GM23248 (cell line): Measurements from ENCODE around the gene TOMM70. TPM values are rescaled to one million over a fixed set of nuclear protein-coding genes. Genes with fewer than 3 reads are reported as not detected.
"Not testable (repeated sequence)": the region's sequence is repeated elsewhere in the genome, so short reads cannot be mapped to it uniquely, and the experiment has no call there.

Source experiments
- DNase-seq: peaks from one replicate; pipeline ENCODE4 v3.0.0-alpha.2; 2015
- H2AFZ ChIP-seq: fragments of 200-600 bp; sonication (generic); 2 replicates; pipeline ENCODE4 v1.6.1; 2016; ENCODE audit warnings: antibody characterized with exemption
- H3F3A ChIP-seq: fragments of 200-600 bp; sonication (generic); 2 replicates; pipeline ENCODE4 v1.6.1; 2016; ENCODE audit warnings: mild to moderate bottlenecking, antibody characterized with exemption, mixed run types; ENCODE audit not compliant: insufficient read depth
- H3K27ac ChIP-seq: fragments of 200-600 bp; sonication (generic); 2 replicates; pipeline ENCODE4 v1.5.1; 2016; ENCODE audit warnings: mild to moderate bottlenecking
- H3K27me3 ChIP-seq: fragments of 200-600 bp; sonication (generic); replicated peaks from 2 replicates; pipeline ENCODE4 v1.6.1; 2016; ENCODE audit warnings: mild to moderate bottlenecking; ENCODE audit not compliant: insufficient read depth
- H3K36me3 ChIP-seq: fragments of 200-600 bp; sonication (generic); 2 replicates; pipeline ENCODE4 v1.6.1; 2016; ENCODE audit warnings: low read depth, mild to moderate bottlenecking
- H3K4me1 ChIP-seq: fragments of 200-600 bp; sonication (generic); 2 replicates; pipeline ENCODE4 v1.6.1; 2016; ENCODE audit warnings: mild to moderate bottlenecking; ENCODE audit not compliant: insufficient read depth
- H3K4me2 ChIP-seq: fragments of 200-600 bp; sonication (generic); one replicate; pipeline ENCODE4 v1.6.1; 2016; ENCODE audit warnings: mild to moderate bottlenecking; ENCODE audit not compliant: unreplicated experiment
- H3K4me3 ChIP-seq: fragments of 200-600 bp; sonication (generic); 2 replicates; pipeline ENCODE4 v1.5.1; 2016; ENCODE audit warnings: mild to moderate bottlenecking
- H3K79me2 ChIP-seq: fragments of 200-600 bp; sonication (generic); 2 replicates; pipeline ENCODE4 v1.6.1; 2016; ENCODE audit warnings: mild to moderate bottlenecking; ENCODE audit not compliant: insufficient read depth
- H3K9ac ChIP-seq: fragments of 200-600 bp; sonication (generic); 2 replicates; pipeline ENCODE4 v1.6.1; 2016; ENCODE audit warnings: mild to moderate bottlenecking
- H3K9me2 ChIP-seq: fragments of 200-600 bp; sonication (generic); 2 replicates; pipeline ENCODE4 v1.6.1; 2016; ENCODE audit warnings: mixed run types, mild to moderate bottlenecking, moderate library complexity; ENCODE audit not compliant: insufficient read depth
- H3K9me3 ChIP-seq: fragments of 200-600 bp; sonication (generic); one replicate; pipeline ENCODE4 v1.6.1; 2017; ENCODE audit warnings: low read depth
- H4K20me1 ChIP-seq: fragments of 200-600 bp; sonication (generic); 2 replicates; pipeline ENCODE4 v1.6.0; 2016; ENCODE audit not compliant: insufficient read depth
- EZH2 ChIP-seq: fragments of 200-600 bp; sonication (generic); IDR thresholded peaks from 2 replicates; pipeline ENCODE4 v1.6.1; 2018; ENCODE audit warnings: antibody characterized with exemption, mild to moderate bottlenecking; ENCODE audit not compliant: insufficient read depth, poor library complexity, severe bottlenecking
- EZH2phosphoT487 ChIP-seq: fragments of 200-600 bp; sonication (generic); IDR thresholded peaks from 2 replicates; pipeline ENCODE4 v1.6.1; 2018; ENCODE audit warnings: antibody characterized with exemption, moderate library complexity, mild to moderate bottlenecking, low read depth; ENCODE audit not compliant: insufficient read depth
- WGBS, 2 experiments: methylation state at CpG; one replicate each; pipeline ENCODE4 v1.1.6; 2015 to 2017; ENCODE audit warnings: low lambda C conversion rate in 2 of 2, low coverage in 1 of 2; ENCODE audit errors: missing lambda C conversion rate in 2 of 2; 5-methylcytosine and 5-hydroxymethylcytosine counted together
- in situ Hi-C: fragments of 300-500 bp; cut with MboI; formaldehyde crosslinking; loops from 2 replicates; pipeline ENCODE4 v1.15.0; 2020
- polyA plus RNA-seq: library from polyadenylated mRNA; unstranded; fragments of >200 nt; fragmentation: Nextera tagmentation; extraction: Ambion mirVana; gene quantifications from 2 replicates; pipeline ENCODE4 v1.2.1, GENCODE V29; 2016
- total RNA-seq: library from RNA; depleted of rRNA; stranded (reverse); fragments of >200 nt; shearing (Covaris generic); gene quantifications from 2 replicates; pipeline ENCODE4 v1.2.3, GENCODE V29; 2014

TOMM70 gene
- total and polyA plus RNA-seq, 2 experiments from 2014 or later: 21.5 to 50.7 TPM

DNA sequence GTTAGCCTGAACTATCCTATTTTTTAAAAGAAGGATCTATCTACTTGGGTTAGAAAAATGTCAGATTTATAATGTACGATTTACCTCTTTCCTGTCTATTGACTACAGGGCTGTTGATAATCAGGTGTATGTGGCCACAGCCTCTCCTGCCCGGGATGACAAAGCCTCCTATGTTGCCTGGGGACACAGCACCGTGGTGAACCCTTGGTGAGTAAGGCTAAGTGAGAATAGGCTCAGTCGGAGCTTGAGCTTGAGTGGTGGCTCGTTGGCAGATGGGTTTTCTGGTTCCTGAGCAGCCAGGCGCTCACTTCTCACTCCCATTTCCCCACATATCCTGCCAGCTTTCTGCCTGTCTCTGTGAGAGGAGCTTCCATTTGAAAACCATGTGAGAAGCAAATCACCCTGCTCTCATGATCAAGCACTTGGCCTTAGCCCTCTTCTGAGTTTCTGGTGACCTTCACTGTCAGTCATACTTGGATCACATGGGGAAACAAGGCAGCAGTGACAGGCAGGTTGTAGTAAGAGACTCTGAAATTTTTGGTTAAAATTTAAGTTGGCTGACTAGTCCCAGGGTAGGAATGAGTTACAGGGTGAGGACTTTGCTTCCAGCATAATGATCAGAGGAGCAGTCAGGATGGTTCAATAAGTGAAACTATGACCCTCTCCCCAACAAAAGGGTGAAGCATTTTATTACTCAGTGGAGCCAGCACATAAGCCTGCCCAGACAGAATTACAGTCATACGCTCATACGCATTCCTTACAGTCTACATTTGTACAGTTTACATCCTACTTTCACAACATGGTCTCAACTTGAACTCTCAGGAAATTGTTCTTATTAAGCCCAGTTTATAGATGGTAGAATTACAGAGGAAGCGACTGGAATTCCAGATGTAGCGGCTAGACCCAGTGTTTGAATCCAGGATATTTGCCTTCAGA, 48.3 kb downstream of the TOMM70 start:
- 0 out of 2 replicates have a peak, but pooled peaks cover 16% of the 10 kb centered on the region for H3K36me3 ChIP-seq
- H3K27ac ChIP-seq: no peak overlapping the region
- 84% methylated on average over 10 of the region's 10 CpGs for WGBS, 2 experiments
- no peak overlapping the region for H2AFZ ChIP-seq
- H3K9me2 ChIP-seq: no peaks in the 10 kb centered on the region
- no peak for TF ChIP-seq EZH2
- no peak for TF ChIP-seq EZH2phosphoT487
- no peaks in the 10 kb centered on the region for H3K4me1 ChIP-seq
- no peak overlapping the region for H3K9ac ChIP-seq
- no peak overlapping the region for H3K4me2 ChIP-seq
- DNase-seq: peak; percentile 35
- H3F3A ChIP-seq: no peaks in the 10 kb centered on the region
- no peaks in the 10 kb centered on the region for H3K79me2 ChIP-seq
- no peaks in the 10 kb centered on the region for H4K20me1 ChIP-seq
- no peak overlapping the region for H3K4me3 ChIP-seq
- in situ Hi-C loops: no loop called here
- H3K9me3 ChIP-seq: no peaks in the 10 kb centered on the region
- H3K27me3 ChIP-seq: no peaks in the 10 kb centered on the region

DNA sequence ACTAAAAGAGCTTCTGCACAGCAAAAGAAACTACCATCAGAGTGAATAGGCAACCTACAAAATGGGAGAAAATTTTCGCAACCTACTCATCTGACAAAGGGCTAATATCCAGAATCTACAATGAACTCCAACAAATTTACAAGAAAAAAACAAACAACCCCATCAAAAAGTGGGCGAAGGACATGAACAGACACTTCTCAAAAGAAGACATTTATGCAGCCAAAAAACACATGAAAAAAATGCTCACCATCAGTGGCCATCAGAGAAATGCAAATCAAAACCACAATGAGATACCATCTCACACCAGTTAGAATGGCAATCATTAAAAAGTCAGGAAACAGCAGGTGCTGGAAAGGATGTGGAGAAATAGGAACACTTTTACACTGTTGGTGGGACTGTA, 49.1 kb downstream of the TOMM70 start:
- in situ Hi-C loops, H2AFZ ChIP-seq, H3K9me2 ChIP-seq, H3K4me1 ChIP-seq, H3K4me2 ChIP-seq, H4K20me1 ChIP-seq, H3K27ac ChIP-seq, H3K9ac ChIP-seq, DNase-seq, H3K27me3 ChIP-seq, H3F3A ChIP-seq, H3K4me3 ChIP-seq, H3K79me2 ChIP-seq, H3K9me3 ChIP-seq: not testable (repeated sequence)
- 0 out of 2 replicates have a peak, but pooled peaks cover 18% of the 10 kb centered on the region for H3K36me3 ChIP-seq
- 88 to 93% methylated on average over 2 of the region's 2 CpGs for WGBS, 2 experiments

DNA sequence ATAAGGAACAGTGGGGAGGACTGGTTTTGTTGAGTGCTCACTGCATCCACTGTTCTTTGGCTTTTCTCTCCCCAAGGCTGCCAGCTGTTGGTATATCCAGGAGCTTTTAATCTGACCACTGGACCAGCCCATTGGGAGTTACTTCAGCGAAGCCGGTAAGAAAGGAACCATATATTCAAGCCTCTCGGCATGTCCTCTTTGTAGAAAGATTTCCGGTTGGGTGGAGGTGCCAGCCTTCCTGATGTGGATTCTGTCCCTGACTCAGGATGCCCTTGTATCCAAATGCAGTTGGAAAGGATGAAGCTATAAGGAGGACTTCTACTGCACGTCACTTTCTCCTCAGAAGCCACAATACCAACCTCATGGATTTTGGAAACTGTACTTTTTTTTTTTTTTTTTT, 52.2 kb downstream of the TOMM70 start:
- Histone ChIP-seq H2AFZ (no peak overlapping the region), H3K9me3 (no peaks in the 10 kb centered on the region), H3F3A (no peaks in the 10 kb centered on the region), H3K4me2 (no peak overlapping the region), H4K20me1 (no peaks in the 10 kb centered on the region), H3K9ac (no peak overlapping the region), H3K4me3 (no peak overlapping the region), H3K4me1 (no peaks in the 10 kb centered on the region), H3K79me2 (no peaks in the 10 kb centered on the region), H3K27me3 (no peaks in the 10 kb centered on the region), H3K36me3 (peaks cover 23% of the 10 kb centered on the region; the same call in 1 of the 2 replicates), H3K9me2 (no peaks in the 10 kb centered on the region), H3K27ac (no peak overlapping the region)
- in situ Hi-C loops: no loop called here
- WGBS, 2 experiments: 96% methylated on average over 5 of the region's 5 CpGs
- DNase-seq: no peak
- TF ChIP-seq EZH2phosphoT487 (no peak), EZH2 (no peak)

DNA sequence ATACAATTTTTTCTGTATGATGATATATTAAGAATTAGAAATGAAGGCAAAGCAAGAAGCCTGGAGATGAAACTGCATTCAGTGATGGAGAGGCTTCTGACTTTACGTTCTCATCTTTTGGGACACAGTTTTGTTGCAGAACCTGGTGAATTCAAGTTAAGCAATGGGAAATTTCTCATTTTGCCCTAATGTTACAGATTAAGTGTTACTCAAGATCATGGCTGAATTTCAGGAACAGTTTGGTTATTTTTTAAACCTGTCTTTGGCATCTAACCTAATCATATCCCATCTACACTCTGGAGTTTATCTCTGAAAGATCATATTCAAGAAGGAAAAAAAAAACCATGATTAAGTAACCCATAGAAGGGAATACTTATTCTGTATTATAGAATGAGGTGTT, 60.4 kb downstream of the TOMM70 start:
- WGBS, 2 experiments: 97 to 100% methylated on average over 1 of the region's 1 CpG
- DNase-seq: no peak
- Histone ChIP-seq H3K27me3 (no peaks in the 10 kb centered on the region), H3K79me2 (no peaks in the 10 kb centered on the region), H3K9ac (no peak overlapping the region), H2AFZ (no peak overlapping the region), H3F3A (no peaks in the 10 kb centered on the region), H3K9me2 (no peaks in the 10 kb centered on the region), H3K36me3 (peaks cover 37% of the 10 kb centered on the region), H3K27ac (no peak overlapping the region), H3K4me2 (no peak overlapping the region), H3K4me3 (no peak overlapping the region), H4K20me1 (no peaks in the 10 kb centered on the region), H3K4me1 (no peaks in the 10 kb centered on the region), H3K9me3 (peaks cover 4% of the 10 kb centered on the region)
- TF ChIP-seq EZH2phosphoT487 (no peak), EZH2 (no peak)
- in situ Hi-C loops: no loop called here
